Endothelial cell of umbilical vein (primary cell): ENCODE measurements around the gene PPOX. TPM values are rescaled to one million over a fixed set of nuclear protein-coding genes. Genes with fewer than 3 reads are reported as not detected.

ENCODE experiments used
- BruUV-seq: library from RNA; stranded (reverse); fragments of 400-500 nt; replicated peaks from 2 replicates; lab custom pipeline; 2021; lab: Mats Ljungman, UMichigan
- CTCF ChIA-PET: fragments of 300-600, 350-600 bp; sonication (Branson Sonifier 250); formaldehyde crosslinking; loops from one replicate; lab custom pipeline; 2021; ENCODE audit warnings: antibody characterized with exemption, inconsistent platforms; lab: Charles Lee
- POLR2A ChIA-PET: fragments of 300-600, 350-600 bp; sonication (Branson Sonifier 250); formaldehyde crosslinking; loops from one replicate; lab custom pipeline; 2021; ENCODE audit warnings: antibody characterized with exemption, inconsistent platforms; lab: Charles Lee
- DNase-seq: peaks from one replicate; pipeline ENCODE4 v3.0.0-alpha.2; 2011; ENCODE audit warnings: low read depth, low spot score
- FAIRE-seq: peaks from 2 replicates; lab custom pipeline; 2011; peaks lifted over from hg19 to GRCh38; lab: Jason Lieb, UNC
- H2AFZ ChIP-seq: 2 replicates; pipeline ENCODE4 v1.6.0; 2012; ENCODE audit warnings: low read depth, low read length, control low read depth, inconsistent platforms
- H3K27ac ChIP-seq: 2 replicates; pipeline ENCODE4 v1.5.1; 2011; ENCODE audit warnings: low read depth, mild to moderate bottlenecking, control low read depth, low read length, moderate library complexity; ENCODE audit not compliant: insufficient read depth
- H3K27me3 ChIP-seq, 2 experiments: 2 replicates each; pipeline versions ENCODE4 v1.6.0 to v1.6.1; 2011; ENCODE audit warnings: low read length in 2 of 2, mixed read lengths in 1 of 2; ENCODE audit not compliant: control insufficient read depth in 2 of 2, insufficient read depth in 2 of 2
- H3K36me3 ChIP-seq, 2 experiments: 2 replicates in 1 of 2; 3 replicates in 1 of 2; pipeline ENCODE4 v1.5.1; 2011; ENCODE audit warnings: low read length in 2 of 2, mild to moderate bottlenecking in 1 of 2, moderate library complexity in 1 of 2; ENCODE audit not compliant: control insufficient read depth in 2 of 2, insufficient read depth in 2 of 2; ENCODE audit errors: extremely low read depth in 1 of 2
- H3K4me1 ChIP-seq: 3 replicates; pipeline ENCODE4 v1.5.1; 2011; ENCODE audit warnings: mild to moderate bottlenecking, low read length; ENCODE audit not compliant: control insufficient read depth, insufficient read depth; ENCODE audit errors: extremely low read depth
- H3K4me2 ChIP-seq: 2 replicates; pipeline ENCODE4 v1.6.1; 2011; ENCODE audit warnings: low read length, control low read depth, mixed read lengths; ENCODE audit not compliant: insufficient read depth
- H3K4me3 ChIP-seq, 3 experiments: fragments of 200-600 bp in 1 of 3; sonication (generic), shearing (Covaris generic) in 1 of 3; replicated peaks in 1 of 3; 2 replicates each; pipeline ENCODE4 v1.5.1; 2011 to 2016; ENCODE audit warnings: control low read depth in 3 of 3, low read length in 3 of 3, mild to moderate bottlenecking in 2 of 3, inconsistent platforms in 1 of 3, low read depth in 1 of 3, moderate library complexity in 1 of 3; ENCODE audit not compliant: insufficient read depth in 1 of 3
- H3K79me2 ChIP-seq: 2 replicates; pipeline ENCODE4 v1.6.0; 2012; ENCODE audit warnings: low read length, inconsistent platforms; ENCODE audit not compliant: control insufficient read depth, insufficient read depth
- H3K9ac ChIP-seq: replicated peaks from 2 replicates; pipeline ENCODE3; 2011; ENCODE audit warnings: low read length, control low read depth; ENCODE audit not compliant: insufficient read depth; ENCODE audit errors: extremely low read depth
- H3K9me1 ChIP-seq: replicated peaks from 3 replicates; pipeline ENCODE4 v1.6.0; 2011; ENCODE audit warnings: mild to moderate bottlenecking, low read length; ENCODE audit not compliant: control insufficient read depth, insufficient read depth; ENCODE audit errors: extremely low read depth
- H3K9me3 ChIP-seq: replicated peaks from 2 replicates; pipeline ENCODE4 v1.5.1; 2012; ENCODE audit warnings: low read length, inconsistent platforms; ENCODE audit not compliant: control insufficient read depth, insufficient read depth
- H4K20me1 ChIP-seq: replicated peaks from 2 replicates; pipeline ENCODE3; 2011; ENCODE audit warnings: mild to moderate bottlenecking, low read length; ENCODE audit not compliant: control insufficient read depth, insufficient read depth; ENCODE audit errors: extremely low read depth
- CTCF ChIP-seq, 2 donors: IDR thresholded peaks; 1 replicate in 1 of 2; 2 replicates in 1 of 2; pipeline ENCODE4 v1.5.1; 2011; ENCODE audit warnings: low read length in 2 of 2, mild to moderate bottlenecking in 2 of 2, moderate library complexity in 2 of 2, control low read depth in 1 of 2, inconsistent platforms in 1 of 2, low read depth in 1 of 2; ENCODE audit not compliant: insufficient read depth in 1 of 2; ENCODE audit errors: extremely low read depth in 1 of 2
- JUN ChIP-seq: IDR thresholded peaks from 2 replicates; pipeline ENCODE4 v1.6.1; 2011; ENCODE audit warnings: borderline replicate concordance, low read depth; ENCODE audit not compliant: insufficient read length, insufficient read depth
- MAX ChIP-seq: IDR thresholded peaks from 2 replicates; pipeline ENCODE4 v1.6.1; 2011; ENCODE audit not compliant: insufficient read depth, insufficient read length
- MYC ChIP-seq: IDR thresholded peaks from one replicate; pipeline ENCODE4 v1.6.1; 2011; ENCODE audit warnings: mild to moderate bottlenecking, low read depth, low read length
- POLR2A ChIP-seq: IDR thresholded peaks from 2 replicates; pipeline ENCODE4 v1.6.1; 2012; ENCODE audit warnings: low read depth, mild to moderate bottlenecking, control low read depth, low read length
- POLR2AphosphoS5 ChIP-seq: IDR thresholded peaks from 2 replicates; pipeline ENCODE4 v1.6.1; 2012; ENCODE audit warnings: low read depth, mild to moderate bottlenecking, control low read depth, low read length, moderate library complexity; ENCODE audit not compliant: insufficient read depth
- dilution Hi-C: fragments of 300-500 bp; cut with MboI; formaldehyde crosslinking; loops from one replicate; pipeline ENCODE4 v1.15.0; 2019; ENCODE audit warnings: low sequenced_read_pairs; ENCODE audit not compliant: extremely low pct_ligation_motif_present
- intact Hi-C: fragments of 100-400 bp; cut with micrococcal nuclease; formaldehyde crosslinking; loops from one replicate; pipeline ENCODE4 v1.10.0; 2022
- polyA plus RNA-seq, 4 experiments: library from polyadenylated mRNA; depleted of rRNA in 3 of 4; stranded (reverse) in 3 of 4; unstranded in 1 of 4; fragments of >200 nt; gene quantifications; 2 replicates each; pipeline versions ENCODE4 v1.2.1 to v1.2.3, GENCODE V29; 2011 to 2012; ENCODE audit warnings: missing spikeins in 1 of 4
- total RNA-seq: library from RNA; stranded (reverse); gene quantifications from 2 replicates; pipeline ENCODE4 v1.2.3, GENCODE V29; 2021

Gene PPOX
- total and polyA plus RNA-seq, 2 donors (not counting 3 experiments of a cell fraction or from before 2014, with no cell fraction given) = 26.4 to 28.5 TPM

- H3K79me2 ChIP-seq = peaks cover 49% of the 10 kb centered on the region
- dilution Hi-C loops = no loop called here
- H3K4me2 ChIP-seq = peak within 1 kb of the TSS; percentile 89
- no peaks in the 10 kb centered on the region for H4K20me1 ChIP-seq
- no peaks in the 10 kb centered on the region for H3K27me3 ChIP-seq
- peaks cover 59% of the 10 kb centered on the region for H3K4me1 ChIP-seq
- no peaks in the 10 kb centered on the region for H3K9me1 ChIP-seq
- H3K27ac ChIP-seq = peak within 1 kb of the TSS; percentile 98
- H3K4me3 ChIP-seq = peak within 1 kb of the TSS; percentile 72 to 96 (median 75)
- BruUV-seq = TSS peak; percentile 49
- peak within 1 kb of the TSS; percentile 75 for H3K9ac ChIP-seq
- peak; percentile 96 for FAIRE-seq
- ChIA-PET POLR2A (interaction anchor here (0.8 to 1.7 kb wide), 5 partner anchors 11 to 112 kb away, joined by 3 to 15 read pairs (median 3); partner anchors contain the start of genes B4GALT3, PPOX and TOMM40L), CTCF (interaction anchor here (0.8 to 5.1 kb wide), 15 partner anchors 8 to 182 kb away, joined by 3 to 28 read pairs (median 5); partner anchors contain the start of genes B4GALT3, PPOX and TOMM40L)
- peak within 1 kb of the TSS; percentile 0 for H2AFZ ChIP-seq
- peaks cover 4 to 7% of the 10 kb centered on the region in 2 experiments for H3K36me3 ChIP-seq
- intact Hi-C loops = loop anchor here (1.0 kb wide), 2 partner anchors 23 to 36 kb away; partner anchors contain the start of gene PPOX
- no peaks in the 10 kb centered on the region for H3K9me3 ChIP-seq
- peak; percentile 98 for DNase-seq
- TF ChIP-seq JUN (no peak), MYC (no peak), POLR2AphosphoS5 (peak; percentile 84), POLR2A (peak; percentile 93), CTCF (IDR thresholded peaks at IDR 0.05; ENCODE audit: extremely low read depth in 1 of 2, insufficient read depth in 1 of 2, low read depth in 1 of 2, low read length in 2 of 2) (peak in 1 of 2 donors; percentile 9), MAX (no peak)
Measured at GRCh38 chr1:161201836-161202712, 35.8 kb downstream of the PPOX start, which contains the start of gene NDUFS2. Gene NDUFS2, plus strand, starts transcription at chr1:161202367. Its CDS starts 19 bp downstream, at chr1:161202386.
